ENCODE measurements around the gene UEVLD.
A peak's percentile ranks its signal among the peaks of the same experiment; 100 is the strongest.

Gene UEVLD

DNA sequence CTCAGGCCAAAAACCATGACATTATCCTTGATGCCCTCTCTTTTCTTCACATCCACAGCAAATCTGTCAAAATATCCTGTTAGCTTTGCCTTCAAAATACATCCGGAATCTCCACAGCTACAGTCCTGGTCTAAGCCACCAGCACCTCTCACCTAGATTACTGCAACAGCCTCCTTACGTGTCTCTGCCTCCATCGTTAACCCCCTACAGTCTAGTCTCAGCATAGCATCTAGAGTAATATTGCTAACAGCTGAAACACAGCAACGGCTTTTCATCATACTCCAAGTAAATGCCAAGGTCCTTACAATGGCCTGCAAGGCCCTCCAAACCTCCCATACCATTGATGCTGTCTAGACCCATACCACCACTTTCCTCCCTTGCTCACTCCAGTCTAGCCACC lies 66.1 kb downstream of the UEVLD start:
- Histone ChIP-seq H3K9me2 (ENCODE audit: low read depth, low read length) (no peaks in the 10 kb centered on the region), H3F3A (ENCODE audit: insufficient read depth, low read length) (no peaks in the 10 kb centered on the region), H3K36me3 (ENCODE audit: insufficient read depth, low read length) (peaks cover 15% of the 10 kb centered on the region; the same call in 1 of the 2 replicates), H3K9me3 (ENCODE audit: low read length) (no peaks in the 10 kb centered on the region), H3K4me2 (ENCODE audit: low read length) (no peak overlapping the region), H2AFZ (ENCODE audit: low read length) (no peak overlapping the region), H3K79me2 (ENCODE audit: insufficient read depth, low read length) (peaks cover 31% of the 10 kb centered on the region), H4K20me1 (ENCODE audit: insufficient read depth, low read length) (no peaks in the 10 kb centered on the region), H3K27me3 (ENCODE audit: insufficient read depth, low read length) (no peaks in the 10 kb centered on the region), H3K4me1 (ENCODE audit: insufficient read depth, low read length, severe bottlenecking) (peaks cover 27% of the 10 kb centered on the region), H3K27ac (ENCODE audit: low read depth, low read length, poor library complexity, severe bottlenecking) (no peak overlapping the region), H3K4me3 (ENCODE audit: low read depth, low read length, poor library complexity, severe bottlenecking) (no peak overlapping the region), H3K9ac (ENCODE audit: low read length) (no peak overlapping the region)
- no peak for TF ChIP-seq EZH2 (IDR thresholded peaks at IDR 0.05; ENCODE audit: borderline replicate concordance, low read length)
- TF ChIP-seq CTCF (IDR thresholded peaks at IDR 0.05; ENCODE audit: low read length), result peak; percentile 43

DNA sequence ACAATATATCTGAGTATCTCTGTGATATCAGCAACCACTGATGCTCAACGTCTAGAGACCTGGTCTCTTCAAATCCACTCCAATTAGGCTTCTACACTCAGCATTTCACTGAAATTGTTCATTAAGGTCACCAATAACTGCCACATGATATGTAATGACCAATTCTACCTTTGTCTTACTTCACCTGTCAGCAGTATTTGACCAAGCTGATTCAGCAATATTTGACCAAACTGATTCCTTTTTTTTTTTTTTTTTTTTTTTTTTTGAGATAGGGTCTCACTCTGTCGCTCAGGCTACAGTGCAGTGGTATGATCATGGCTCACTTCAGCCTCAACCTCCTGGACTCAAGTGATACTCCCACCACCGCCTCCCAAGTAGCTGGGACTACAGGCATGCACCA lies 67.4 kb downstream of the UEVLD start:
- Histone ChIP-seq H3K36me3 (ENCODE audit: insufficient read depth, low read length) (peaks cover 16% of the 10 kb centered on the region; the same call in 1 of the 2 replicates), H3F3A (ENCODE audit: insufficient read depth, low read length) (no peaks in the 10 kb centered on the region), H3K9me3 (ENCODE audit: low read length) (no peaks in the 10 kb centered on the region), H3K9ac (ENCODE audit: low read length) (no peak overlapping the region), H3K4me1 (ENCODE audit: insufficient read depth, low read length, severe bottlenecking) (peaks cover 26% of the 10 kb centered on the region), H3K27ac (ENCODE audit: low read depth, low read length, poor library complexity, severe bottlenecking) (no peak overlapping the region), H3K79me2 (ENCODE audit: insufficient read depth, low read length) (peaks cover 29% of the 10 kb centered on the region), H3K27me3 (ENCODE audit: insufficient read depth, low read length) (no peaks in the 10 kb centered on the region), H3K4me3 (ENCODE audit: low read depth, low read length, poor library complexity, severe bottlenecking) (no peak overlapping the region), H2AFZ (ENCODE audit: low read length) (no peak overlapping the region), H3K9me2 (ENCODE audit: low read depth, low read length) (no peaks in the 10 kb centered on the region), H3K4me2 (ENCODE audit: low read length) (no peak overlapping the region), H4K20me1 (ENCODE audit: insufficient read depth, low read length) (no peaks in the 10 kb centered on the region)
- TF ChIP-seq CTCF (IDR thresholded peaks at IDR 0.05; ENCODE audit: low read length), result no peak
- TF ChIP-seq EZH2 (IDR thresholded peaks at IDR 0.05; ENCODE audit: borderline replicate concordance, low read length), result no peak

DNA sequence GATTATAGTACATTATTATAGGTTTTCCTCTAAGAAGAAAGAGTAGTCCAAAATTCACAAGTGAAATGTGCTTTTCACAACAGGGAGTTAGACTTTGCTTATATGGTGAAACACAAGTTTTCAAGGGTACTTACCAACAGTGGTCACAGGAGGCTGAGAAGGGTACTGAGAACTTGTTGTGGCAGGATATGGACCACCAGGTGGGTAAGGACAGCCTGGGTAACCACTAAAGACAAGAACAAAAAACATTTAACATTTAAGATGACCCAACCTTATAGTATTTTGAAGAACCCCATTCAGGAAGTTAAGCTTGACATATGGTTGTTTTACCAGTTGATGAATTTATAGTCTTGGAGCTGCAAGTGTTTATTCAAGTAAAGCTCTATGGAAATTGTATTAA lies 86.2 kb downstream of the UEVLD start:
- H3K79me2 ChIP-seq (ENCODE audit: insufficient read depth, low read length), result no peaks in the 10 kb centered on the region
- no peaks in the 10 kb centered on the region for H3F3A ChIP-seq (ENCODE audit: insufficient read depth, low read length)
- H3K9me3 ChIP-seq (ENCODE audit: low read length), result no peaks in the 10 kb centered on the region
- no peak overlapping the region for H2AFZ ChIP-seq (ENCODE audit: low read length)
- H3K4me1 ChIP-seq (ENCODE audit: insufficient read depth, low read length, severe bottlenecking), result no peaks in the 10 kb centered on the region
- H3K27ac ChIP-seq (ENCODE audit: low read depth, low read length, poor library complexity, severe bottlenecking), result no peak overlapping the region
- H3K4me2 ChIP-seq (ENCODE audit: low read length), result no peak overlapping the region
- H3K9me2 ChIP-seq (ENCODE audit: low read depth, low read length), result no peaks in the 10 kb centered on the region
- H3K36me3 ChIP-seq (ENCODE audit: insufficient read depth, low read length), result peaks cover 72% of the 10 kb centered on the region
- no peaks in the 10 kb centered on the region for H4K20me1 ChIP-seq (ENCODE audit: insufficient read depth, low read length)
- no peaks in the 10 kb centered on the region for H3K27me3 ChIP-seq (ENCODE audit: insufficient read depth, low read length)
- TF ChIP-seq CTCF (IDR thresholded peaks at IDR 0.05; ENCODE audit: low read length), result no peak
- no peak for TF ChIP-seq EZH2 (IDR thresholded peaks at IDR 0.05; ENCODE audit: borderline replicate concordance, low read length)
- H3K4me3 ChIP-seq (ENCODE audit: low read depth, low read length, poor library complexity, severe bottlenecking), result no peak overlapping the region
- H3K9ac ChIP-seq (ENCODE audit: low read length), result no peak overlapping the region
